WI38 (cell line): ENCODE data around the gene PRR15L.
"Not testable (repeated sequence)": the region's sequence is repeated elsewhere in the genome, so short reads cannot be mapped to it uniquely, and the experiment has no call there.

ENCODE experiments used
- H3K4me3 ChIP-seq: 2 replicates; pipeline ENCODE4 v1.5.1; 2011; ENCODE audit warnings: low read depth, mild to moderate bottlenecking, control low read depth, low read length
- TF ChIP-seq, protein P1 (sequence below): IDR thresholded peaks from 2 replicates; pipeline ENCODE4 v1.5.1; 2012; ENCODE audit warnings: low read depth, mild to moderate bottlenecking, control low read depth, low read length

Gene PRR15L

DNA sequence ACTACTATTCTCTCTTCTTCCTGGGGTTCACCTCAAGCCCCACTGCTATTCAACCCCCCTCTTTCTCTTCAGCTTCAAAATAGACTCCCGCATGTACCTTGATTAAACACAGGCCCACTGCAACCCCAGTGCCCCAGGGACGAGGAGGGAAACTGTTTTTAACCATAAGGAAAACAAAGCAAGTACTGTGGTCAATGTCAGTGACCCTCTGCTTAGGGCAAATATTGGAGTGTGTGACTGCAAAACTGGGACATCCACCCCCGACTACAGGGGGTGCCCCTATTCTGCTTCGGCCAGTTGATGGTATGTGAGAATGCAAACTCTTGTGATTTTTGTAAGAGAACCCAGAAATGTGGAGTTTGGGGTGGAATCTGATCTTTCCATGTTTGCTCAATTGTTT is 25.8 kb downstream of the PRR15L start:
- no peak overlapping the region for H3K4me3 ChIP-seq
- TF ChIP-seq, protein P1, sequence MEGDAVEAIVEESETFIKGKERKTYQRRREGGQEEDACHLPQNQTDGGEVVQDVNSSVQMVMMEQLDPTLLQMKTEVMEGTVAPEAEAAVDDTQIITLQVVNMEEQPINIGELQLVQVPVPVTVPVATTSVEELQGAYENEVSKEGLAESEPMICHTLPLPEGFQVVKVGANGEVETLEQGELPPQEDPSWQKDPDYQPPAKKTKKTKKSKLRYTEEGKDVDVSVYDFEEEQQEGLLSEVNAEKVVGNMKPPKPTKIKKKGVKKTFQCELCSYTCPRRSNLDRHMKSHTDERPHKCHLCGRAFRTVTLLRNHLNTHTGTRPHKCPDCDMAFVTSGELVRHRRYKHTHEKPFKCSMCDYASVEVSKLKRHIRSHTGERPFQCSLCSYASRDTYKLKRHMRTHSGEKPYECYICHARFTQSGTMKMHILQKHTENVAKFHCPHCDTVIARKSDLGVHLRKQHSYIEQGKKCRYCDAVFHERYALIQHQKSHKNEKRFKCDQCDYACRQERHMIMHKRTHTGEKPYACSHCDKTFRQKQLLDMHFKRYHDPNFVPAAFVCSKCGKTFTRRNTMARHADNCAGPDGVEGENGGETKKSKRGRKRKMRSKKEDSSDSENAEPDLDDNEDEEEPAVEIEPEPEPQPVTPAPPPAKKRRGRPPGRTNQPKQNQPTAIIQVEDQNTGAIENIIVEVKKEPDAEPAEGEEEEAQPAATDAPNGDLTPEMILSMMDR = no peak

GRCh38 chr17:47929218-47930000 is 28.3 kb downstream of the PRR15L start:
- H3K4me3 ChIP-seq = no peak overlapping the region
- TF ChIP-seq, protein P1 = no peak

DNA sequence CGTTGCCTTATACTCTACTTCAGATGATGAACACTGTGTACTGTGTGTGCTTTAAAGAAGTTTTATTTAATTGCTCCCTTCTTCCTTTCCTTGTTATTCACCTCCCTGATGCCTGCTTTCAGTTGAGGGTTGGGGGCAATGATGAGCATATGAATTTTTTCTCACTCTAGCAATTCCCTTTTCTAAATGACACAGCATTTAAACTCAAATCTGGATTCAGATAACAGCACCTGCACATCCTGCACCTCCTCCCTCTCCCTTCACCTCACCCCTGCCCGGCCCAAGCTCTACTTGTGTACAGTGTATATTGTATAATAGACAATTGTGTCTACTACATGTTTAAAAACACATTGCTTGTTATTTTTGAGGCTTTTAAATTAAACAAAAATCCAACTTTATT is 29.3 kb downstream of the PRR15L start:
- TF ChIP-seq, protein P1 = no peak
- no peak overlapping the region for H3K4me3 ChIP-seq

GRCh38 chr17:47927821-47928400 is 29.8 kb downstream of the PRR15L start:
- H3K4me3 ChIP-seq = no peak overlapping the region
- TF ChIP-seq, protein P1 = no peak

DNA sequence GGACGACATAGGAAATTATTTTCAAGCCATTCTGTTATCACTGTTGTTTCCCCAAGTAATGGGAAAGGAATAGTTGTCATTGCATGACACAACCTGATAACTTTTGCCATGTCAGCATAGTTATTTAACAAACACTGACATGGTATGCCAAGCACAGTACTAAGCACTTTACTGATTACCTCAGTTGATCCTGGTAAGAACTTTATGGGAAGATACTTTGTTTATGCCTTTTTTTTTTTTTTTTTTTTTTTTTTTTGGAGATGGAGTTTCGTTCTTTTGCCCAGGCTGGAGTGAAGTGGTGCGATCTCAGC is 32.0 kb downstream of the PRR15L start:
- no peak overlapping the region for H3K4me3 ChIP-seq
- TF ChIP-seq, protein P1 = no peak

- H3K4me3 ChIP-seq = no peak overlapping the region
- TF ChIP-seq, protein P1 = no peak
These were observed 32.7 kb downstream of the PRR15L start for GRCh38 chr17:47924785-47925677.

DNA sequence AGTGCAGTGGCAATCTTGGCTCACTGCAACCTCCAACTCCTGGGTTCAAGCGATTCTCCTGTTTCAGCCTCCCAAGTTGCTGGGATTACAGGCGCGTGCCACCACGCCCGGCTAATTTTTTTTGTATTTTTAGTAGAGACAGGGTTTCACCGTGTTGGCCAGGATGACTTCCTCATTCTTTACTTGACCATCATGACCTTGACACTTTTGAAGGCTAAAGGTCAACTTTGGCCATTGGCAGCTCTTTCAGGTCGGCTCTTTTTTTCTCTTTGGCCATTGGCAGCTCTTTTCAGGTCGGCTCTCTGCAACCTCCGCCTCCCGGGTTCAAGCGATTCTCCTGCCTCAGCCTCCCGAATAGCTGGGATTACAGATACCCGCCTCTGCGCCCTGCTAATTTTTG is 37.8 kb downstream of the PRR15L start:
- H3K4me3 ChIP-seq = not testable (repeated sequence)
